AG09309 (cell line): ENCODE results near the gene KCNE4.

Experiments
- DNase-seq: peaks from one replicate; pipeline ENCODE4 v3.0.0-alpha.2; 2010; ENCODE audit warnings: low read depth
- H3K4me3 ChIP-seq: 2 replicates; pipeline ENCODE4 v1.5.1; 2011; ENCODE audit warnings: mild to moderate bottlenecking, low read depth, low read length, moderate library complexity; ENCODE audit not compliant: control insufficient read depth
- TF ChIP-seq, protein P1 (sequence below): IDR thresholded peaks from 2 replicates; pipeline ENCODE4 v1.5.1; 2011; ENCODE audit warnings: mild to moderate bottlenecking, low read depth, low read length, inconsistent platforms; ENCODE audit not compliant: insufficient read depth, control insufficient read depth; ENCODE audit errors: missing control alignments

Gene KCNE4

DNA sequence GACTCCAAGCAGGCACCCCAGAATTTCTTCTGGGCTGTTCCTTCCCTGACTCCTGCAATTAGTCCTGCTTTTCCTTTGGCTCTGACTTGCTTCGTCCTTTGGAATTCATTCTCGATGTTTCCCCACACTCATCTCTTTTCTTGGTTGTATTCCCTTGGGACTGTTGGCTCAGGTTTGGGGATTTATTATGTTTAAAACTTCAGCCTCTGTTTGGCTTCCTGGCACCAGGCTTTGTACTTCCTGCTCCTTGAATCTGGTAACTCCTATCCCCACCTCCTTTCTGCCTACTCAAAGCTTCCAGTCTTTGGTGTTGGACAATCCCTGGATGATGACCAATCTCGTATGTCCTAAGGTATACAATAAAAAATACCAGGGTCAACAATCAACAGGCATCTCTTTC lies 1.8 kb upstream of the KCNE4 start:
- H3K4me3 ChIP-seq: no peak overlapping the region
- DNase-seq: no peak
- TF ChIP-seq, protein P1, sequence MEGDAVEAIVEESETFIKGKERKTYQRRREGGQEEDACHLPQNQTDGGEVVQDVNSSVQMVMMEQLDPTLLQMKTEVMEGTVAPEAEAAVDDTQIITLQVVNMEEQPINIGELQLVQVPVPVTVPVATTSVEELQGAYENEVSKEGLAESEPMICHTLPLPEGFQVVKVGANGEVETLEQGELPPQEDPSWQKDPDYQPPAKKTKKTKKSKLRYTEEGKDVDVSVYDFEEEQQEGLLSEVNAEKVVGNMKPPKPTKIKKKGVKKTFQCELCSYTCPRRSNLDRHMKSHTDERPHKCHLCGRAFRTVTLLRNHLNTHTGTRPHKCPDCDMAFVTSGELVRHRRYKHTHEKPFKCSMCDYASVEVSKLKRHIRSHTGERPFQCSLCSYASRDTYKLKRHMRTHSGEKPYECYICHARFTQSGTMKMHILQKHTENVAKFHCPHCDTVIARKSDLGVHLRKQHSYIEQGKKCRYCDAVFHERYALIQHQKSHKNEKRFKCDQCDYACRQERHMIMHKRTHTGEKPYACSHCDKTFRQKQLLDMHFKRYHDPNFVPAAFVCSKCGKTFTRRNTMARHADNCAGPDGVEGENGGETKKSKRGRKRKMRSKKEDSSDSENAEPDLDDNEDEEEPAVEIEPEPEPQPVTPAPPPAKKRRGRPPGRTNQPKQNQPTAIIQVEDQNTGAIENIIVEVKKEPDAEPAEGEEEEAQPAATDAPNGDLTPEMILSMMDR: no peak

DNA sequence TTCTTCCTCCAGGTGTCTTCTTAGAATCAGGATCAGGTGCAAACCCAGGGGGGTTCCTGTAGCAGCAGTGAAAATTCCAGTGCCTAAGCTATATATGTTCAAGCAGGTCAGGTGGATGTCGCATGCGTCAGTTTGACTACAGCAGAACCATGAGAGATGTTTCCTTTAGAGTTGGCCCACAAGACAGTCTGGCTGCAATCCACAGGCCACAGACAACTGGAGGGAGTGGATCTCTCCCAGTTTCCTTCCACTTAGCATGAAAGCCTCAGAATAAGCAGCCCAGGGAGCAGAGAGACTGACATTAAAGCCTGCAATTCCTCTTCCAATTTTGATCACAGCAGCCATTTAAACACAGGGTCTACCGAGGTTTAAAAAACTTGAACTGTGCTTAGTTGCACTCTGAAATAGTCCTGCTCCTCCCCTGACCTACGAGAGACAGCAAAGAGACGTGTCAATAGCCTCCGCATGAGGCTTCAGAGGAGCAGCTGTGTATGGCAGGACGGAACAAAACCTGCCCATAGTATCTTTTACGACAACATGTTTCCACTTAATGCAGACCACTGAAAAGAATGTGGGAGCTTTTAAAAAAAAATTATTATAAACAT lies 988 bp upstream of the KCNE4 start:
- TF ChIP-seq, protein P1: no peak
- H3K4me3 ChIP-seq: peak overlapping the region; percentile 53; the same call in 1 of the 2 replicates
- DNase-seq: no peak

DNA sequence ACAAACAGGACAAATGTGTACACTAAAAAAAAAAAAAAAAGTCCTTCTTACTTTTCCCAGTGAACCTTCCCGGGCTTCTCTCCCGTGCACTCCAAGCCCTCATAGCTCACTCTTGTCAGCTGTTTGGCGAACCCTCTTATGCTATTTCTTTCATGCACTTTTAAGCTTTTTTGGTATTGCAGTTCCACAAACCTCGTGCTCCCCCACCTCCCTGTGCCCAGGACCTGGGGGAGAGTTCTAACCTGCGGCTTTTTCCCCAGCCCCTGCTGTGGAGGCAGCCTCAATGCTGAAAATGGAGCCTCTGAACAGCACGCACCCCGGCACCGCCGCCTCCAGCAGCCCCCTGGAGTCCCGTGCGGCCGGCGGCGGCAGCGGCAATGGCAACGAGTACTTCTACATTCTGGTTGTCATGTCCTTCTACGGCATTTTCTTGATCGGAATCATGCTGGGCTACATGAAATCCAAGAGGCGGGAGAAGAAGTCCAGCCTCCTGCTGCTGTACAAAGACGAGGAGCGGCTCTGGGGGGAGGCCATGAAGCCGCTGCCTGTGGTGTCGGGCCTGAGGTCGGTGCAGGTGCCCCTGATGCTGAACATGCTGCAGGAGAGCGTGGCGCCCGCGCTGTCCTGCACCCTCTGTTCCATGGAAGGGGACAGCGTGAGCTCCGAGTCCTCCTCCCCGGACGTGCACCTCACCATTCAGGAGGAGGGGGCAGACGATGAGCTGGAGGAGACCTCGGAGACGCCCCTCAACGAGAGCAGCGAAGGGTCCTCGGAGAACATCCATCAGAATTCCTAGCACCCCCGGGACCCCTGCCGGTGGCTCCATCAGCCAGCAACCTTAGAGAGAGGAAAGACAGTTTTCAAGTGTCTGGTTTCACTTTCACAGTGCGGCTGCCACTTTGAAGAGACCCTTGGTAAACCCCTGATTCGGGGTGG lies 826 bp downstream of the KCNE4 start:
- no peak for DNase-seq
- TF ChIP-seq, protein P1: no peak
- H3K4me3 ChIP-seq: peak overlapping the region; percentile 53

DNA sequence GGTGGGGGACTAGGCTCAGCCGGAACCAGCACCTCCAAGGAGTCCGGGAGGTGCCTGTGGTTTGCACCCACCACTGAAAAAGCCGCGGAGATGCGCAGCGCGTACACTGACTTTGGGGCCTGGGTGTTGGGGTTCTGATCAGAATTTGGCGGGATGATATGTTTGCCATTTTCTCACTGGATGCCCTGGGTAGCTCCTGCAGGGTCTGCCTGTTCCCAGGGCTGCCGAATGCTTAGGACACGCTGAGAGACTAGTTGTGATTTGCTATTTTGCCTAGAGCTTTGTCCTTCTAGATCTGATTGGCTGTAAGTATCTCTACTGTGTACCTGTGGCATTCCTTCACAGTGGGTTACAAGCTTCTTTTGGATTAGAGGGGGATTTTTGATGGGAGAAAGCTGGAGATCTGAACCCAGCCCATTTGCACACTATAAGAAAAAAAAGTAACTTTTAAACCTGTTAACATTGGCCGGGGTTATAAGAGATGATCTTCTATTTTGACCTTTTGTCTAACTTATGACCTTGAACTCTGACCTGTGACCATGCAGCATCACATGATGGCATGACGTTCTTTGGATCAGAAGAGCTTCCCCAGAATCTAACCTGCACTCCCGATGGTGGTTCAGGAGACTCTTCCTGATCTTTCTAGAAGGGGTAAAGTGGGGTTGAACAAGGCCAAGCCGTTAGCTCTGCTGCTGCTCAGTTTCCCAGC lies 1.6 kb downstream of the KCNE4 start:
- H3K4me3 ChIP-seq: peak overlapping the region; percentile 53
- TF ChIP-seq, protein P1: no peak
- DNase-seq: no peak

DNA sequence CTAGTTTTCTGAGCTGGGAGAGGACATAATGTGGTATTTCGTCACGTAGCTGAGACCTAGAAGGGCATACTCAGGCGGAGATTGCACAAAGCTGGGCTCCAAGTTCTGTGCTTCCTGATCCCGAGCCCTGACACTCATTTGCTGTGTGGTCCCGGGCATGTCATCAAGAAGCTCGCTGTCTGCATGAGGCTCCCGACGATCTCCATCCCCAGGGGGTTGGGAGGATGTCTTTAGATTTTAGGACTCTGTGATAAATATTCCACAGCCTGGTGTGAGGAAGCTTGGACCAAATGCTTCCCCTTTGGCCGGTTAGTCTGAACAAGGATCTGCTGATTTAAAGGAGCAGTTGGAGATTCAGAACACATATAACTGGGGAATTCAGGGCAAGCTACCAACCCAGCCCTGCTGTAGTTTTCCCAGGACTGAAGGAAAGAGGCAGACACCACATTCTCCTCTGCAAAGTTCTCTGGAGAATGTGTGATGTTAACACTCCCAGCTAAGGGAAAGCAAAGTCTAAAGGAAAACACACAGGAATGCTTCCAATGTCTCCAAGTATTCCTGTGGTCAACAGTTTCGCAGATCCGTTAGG lies 2.3 kb downstream of the KCNE4 start:
- no peak for DNase-seq
- peak overlapping the region; percentile 53 for H3K4me3 ChIP-seq
- TF ChIP-seq, protein P1: no peak

DNA sequence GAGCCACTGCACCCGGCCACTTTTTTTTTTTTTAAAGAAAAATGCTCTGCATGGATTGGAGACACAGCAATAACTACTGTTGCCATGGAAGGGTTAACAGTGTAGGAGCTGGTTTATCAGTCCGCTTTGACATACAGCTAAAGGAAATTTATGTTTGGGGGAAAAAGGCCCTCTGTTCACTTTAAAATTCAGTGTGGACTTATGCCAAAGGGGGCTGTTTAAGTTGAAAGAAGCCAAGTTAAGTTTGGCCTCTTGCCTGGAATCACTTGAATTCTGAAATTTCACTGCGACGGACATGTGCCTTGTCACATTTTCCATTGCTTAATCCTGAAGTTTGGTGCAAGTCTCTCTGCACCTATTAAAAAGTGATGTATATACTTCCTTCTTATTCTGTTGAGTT lies 3.1 kb downstream of the KCNE4 start:
- H3K4me3 ChIP-seq: no peak overlapping the region

More for the DNA sequence above, 3.1 kb downstream of the KCNE4 start:
- TF ChIP-seq, protein P1: no peak
- DNase-seq: no peak
